ENCODE measurements around the gene C1QTNF3.

GRCh38 chr5:34039398-34040157 is 3.4 kb downstream of the C1QTNF3 start:
- TF ChIP-seq POLR2A (IDR thresholded peaks at IDR 0.05), result no peak
- TF ChIP-seq, protein P1, sequence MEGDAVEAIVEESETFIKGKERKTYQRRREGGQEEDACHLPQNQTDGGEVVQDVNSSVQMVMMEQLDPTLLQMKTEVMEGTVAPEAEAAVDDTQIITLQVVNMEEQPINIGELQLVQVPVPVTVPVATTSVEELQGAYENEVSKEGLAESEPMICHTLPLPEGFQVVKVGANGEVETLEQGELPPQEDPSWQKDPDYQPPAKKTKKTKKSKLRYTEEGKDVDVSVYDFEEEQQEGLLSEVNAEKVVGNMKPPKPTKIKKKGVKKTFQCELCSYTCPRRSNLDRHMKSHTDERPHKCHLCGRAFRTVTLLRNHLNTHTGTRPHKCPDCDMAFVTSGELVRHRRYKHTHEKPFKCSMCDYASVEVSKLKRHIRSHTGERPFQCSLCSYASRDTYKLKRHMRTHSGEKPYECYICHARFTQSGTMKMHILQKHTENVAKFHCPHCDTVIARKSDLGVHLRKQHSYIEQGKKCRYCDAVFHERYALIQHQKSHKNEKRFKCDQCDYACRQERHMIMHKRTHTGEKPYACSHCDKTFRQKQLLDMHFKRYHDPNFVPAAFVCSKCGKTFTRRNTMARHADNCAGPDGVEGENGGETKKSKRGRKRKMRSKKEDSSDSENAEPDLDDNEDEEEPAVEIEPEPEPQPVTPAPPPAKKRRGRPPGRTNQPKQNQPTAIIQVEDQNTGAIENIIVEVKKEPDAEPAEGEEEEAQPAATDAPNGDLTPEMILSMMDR (IDR thresholded peaks at IDR 0.05), result no peak
